HEK293 (cell line): ENCODE data around the gene TSPAN9.

Source experiments
- GLIS2 ChIP-seq: fragments of 450-650 bp; formaldehyde crosslinking; IDR thresholded peaks from 2 replicates; pipeline ENCODE4 v1.5.1; 2016; ENCODE audit warnings: missing biosample characterization, missing genetic modification characterization
- HOXD13 ChIP-seq: sonication (generic); formaldehyde crosslinking; IDR thresholded peaks from 2 replicates; pipeline ENCODE4 v1.8.0; 2022; ENCODE audit warnings: missing genetic modification reagents, borderline replicate concordance
- RBAK ChIP-seq: fragments of 450-650 bp; formaldehyde crosslinking; IDR thresholded peaks from 2 replicates; pipeline ENCODE4 v1.5.1; 2016; ENCODE audit warnings: missing biosample characterization, missing genetic modification characterization
- ZNF239 ChIP-seq: fragments of 450-650 bp; formaldehyde crosslinking; IDR thresholded peaks from 2 replicates; pipeline ENCODE4 v1.5.1; 2016; ENCODE audit warnings: missing biosample characterization, missing genetic modification characterization
- TF ChIP-seq, protein P1 (sequence below): fragments of 450-650 bp; formaldehyde crosslinking; IDR thresholded peaks from 2 replicates; pipeline ENCODE4 v1.5.1; 2016; ENCODE audit warnings: missing biosample characterization, missing genetic modification characterization

DNA sequence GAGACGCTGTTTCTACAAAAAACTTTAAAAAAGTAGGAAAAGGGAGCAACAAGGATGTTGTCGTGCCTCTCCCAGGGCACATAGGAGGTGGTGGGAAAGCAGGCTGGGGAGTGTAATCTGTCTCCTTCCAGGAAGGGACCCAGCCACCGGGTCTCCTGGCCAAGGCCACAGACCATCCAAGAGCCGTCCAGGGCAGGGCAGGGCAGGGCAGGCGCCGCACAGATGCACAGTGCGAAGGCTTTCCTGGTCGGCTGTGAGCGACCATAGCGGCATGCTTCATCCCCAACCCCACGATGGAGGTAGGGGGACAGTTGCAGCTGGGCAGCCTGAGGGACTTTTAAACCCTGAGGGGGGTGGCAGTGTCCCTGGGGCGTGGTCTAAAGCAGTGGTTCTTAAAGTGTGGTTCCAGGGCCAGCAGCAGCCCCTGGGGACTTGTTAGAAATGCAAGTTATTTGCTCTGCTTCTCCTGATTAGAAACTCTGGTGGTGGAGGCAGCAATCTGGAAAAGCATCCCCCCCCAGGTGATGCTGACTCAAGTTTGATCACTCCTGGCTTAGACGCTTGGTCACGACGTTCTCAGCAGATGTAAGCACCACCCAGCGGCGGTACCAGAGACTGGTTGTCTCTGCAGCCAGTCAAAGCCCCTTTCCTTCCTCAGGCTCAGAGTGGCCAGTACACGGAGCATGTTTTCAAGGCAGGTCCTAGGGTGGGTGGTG, 216.4 kb downstream of the TSPAN9 start:
- TF ChIP-seq, protein P1, sequence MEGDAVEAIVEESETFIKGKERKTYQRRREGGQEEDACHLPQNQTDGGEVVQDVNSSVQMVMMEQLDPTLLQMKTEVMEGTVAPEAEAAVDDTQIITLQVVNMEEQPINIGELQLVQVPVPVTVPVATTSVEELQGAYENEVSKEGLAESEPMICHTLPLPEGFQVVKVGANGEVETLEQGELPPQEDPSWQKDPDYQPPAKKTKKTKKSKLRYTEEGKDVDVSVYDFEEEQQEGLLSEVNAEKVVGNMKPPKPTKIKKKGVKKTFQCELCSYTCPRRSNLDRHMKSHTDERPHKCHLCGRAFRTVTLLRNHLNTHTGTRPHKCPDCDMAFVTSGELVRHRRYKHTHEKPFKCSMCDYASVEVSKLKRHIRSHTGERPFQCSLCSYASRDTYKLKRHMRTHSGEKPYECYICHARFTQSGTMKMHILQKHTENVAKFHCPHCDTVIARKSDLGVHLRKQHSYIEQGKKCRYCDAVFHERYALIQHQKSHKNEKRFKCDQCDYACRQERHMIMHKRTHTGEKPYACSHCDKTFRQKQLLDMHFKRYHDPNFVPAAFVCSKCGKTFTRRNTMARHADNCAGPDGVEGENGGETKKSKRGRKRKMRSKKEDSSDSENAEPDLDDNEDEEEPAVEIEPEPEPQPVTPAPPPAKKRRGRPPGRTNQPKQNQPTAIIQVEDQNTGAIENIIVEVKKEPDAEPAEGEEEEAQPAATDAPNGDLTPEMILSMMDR (tag by site-specific recombination), result no peak
- TF ChIP-seq HOXD13 (CRISPR knock-in tag) (no peak), GLIS2 (tag by site-specific recombination) (no peak), RBAK (no peak), ZNF239 (tag by site-specific recombination) (no peak)
